Measurements from ENCODE around the gene ITGB5.
A peak's percentile ranks its signal among the peaks of the same experiment; 100 is the strongest.

Gene ITGB5, protein sequence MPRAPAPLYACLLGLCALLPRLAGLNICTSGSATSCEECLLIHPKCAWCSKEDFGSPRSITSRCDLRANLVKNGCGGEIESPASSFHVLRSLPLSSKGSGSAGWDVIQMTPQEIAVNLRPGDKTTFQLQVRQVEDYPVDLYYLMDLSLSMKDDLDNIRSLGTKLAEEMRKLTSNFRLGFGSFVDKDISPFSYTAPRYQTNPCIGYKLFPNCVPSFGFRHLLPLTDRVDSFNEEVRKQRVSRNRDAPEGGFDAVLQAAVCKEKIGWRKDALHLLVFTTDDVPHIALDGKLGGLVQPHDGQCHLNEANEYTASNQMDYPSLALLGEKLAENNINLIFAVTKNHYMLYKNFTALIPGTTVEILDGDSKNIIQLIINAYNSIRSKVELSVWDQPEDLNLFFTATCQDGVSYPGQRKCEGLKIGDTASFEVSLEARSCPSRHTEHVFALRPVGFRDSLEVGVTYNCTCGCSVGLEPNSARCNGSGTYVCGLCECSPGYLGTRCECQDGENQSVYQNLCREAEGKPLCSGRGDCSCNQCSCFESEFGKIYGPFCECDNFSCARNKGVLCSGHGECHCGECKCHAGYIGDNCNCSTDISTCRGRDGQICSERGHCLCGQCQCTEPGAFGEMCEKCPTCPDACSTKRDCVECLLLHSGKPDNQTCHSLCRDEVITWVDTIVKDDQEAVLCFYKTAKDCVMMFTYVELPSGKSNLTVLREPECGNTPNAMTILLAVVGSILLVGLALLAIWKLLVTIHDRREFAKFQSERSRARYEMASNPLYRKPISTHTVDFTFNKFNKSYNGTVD

GRCh38 chr3:124887177-124887931 is at the start of gene ITGB5:
Gene ITGB5 (minus strand): TSS chr3:124887365. CDS start chr3:124887000, 365 bp downstream.
- DNase-seq: peak; percentile 83

DNA sequence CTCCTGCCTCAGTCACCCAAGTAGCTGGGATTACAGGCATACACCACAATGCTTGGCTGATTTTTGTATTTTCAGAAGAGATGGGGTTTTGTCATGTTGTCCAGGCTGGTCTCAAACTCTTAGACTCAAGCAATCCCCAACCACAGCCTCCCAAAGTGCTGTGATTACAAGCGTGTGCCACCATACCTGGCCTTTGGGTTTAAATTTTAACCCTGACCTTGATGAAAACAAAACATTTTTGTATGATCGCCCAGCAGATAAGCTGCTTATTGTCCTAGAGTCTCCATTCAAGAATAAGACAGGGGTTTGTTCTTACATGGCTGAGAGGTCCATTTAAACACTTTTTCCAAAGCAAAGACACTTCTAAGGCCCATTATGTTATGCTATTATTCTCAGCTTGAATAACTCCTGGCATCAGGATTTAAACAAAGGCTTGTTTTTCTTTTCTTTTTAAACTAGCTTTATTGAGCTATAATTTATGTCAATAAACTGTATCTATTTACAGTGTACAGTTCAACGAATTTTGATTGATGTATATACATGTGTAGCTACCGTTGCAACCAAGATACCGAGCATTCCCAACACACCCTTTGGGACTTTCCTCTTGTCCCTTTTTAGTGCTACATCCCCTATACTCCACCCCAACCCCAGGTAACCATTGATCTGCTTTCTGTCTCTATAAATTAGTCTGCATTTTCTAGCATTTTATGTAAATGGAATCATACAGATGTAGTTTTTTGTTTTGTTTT is 48.8 kb upstream of the ITGB5 start:
- DNase-seq: no peak

DNA sequence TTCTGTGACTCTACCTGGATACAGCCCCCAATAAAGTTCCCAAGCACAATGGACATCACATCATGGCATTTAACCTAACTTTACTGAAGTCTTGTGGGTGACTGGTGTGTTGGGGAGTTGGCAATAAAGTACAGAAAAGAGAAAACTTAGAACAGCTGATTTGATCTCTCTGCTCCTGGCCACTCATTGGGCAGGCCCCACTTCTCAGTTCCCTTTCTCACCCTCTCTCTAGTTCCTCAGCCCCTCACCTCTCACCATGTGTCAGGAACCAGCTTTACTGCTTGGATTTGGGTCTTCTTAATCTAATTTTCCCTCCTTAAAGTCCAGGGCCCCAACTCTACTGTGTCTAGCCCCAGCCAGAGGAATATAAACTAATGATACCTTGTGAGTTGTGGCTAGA is 48.1 kb upstream of the ITGB5 start:
- peak; percentile 14 for DNase-seq

DNA sequence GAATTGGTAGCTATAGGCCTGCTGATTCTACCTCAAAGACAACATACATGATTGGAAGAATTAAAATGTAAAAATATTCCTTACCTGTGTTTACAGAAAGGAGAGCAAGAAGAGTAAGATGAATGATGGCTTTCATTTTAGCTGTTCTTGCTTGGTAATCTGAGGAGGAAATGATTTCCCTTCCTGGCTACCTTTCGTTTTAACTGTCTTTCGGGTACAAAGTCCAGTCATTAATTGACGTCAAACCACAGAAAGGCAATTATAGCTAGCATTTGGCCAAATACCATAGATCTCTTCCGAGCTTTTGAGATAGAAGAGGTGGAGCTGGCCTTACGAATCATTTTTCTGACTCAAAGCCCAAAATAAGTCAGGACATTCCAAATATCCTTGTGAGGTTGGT is 47.4 kb upstream of the ITGB5 start, which contains the start of gene MUC13:
Gene MUC13 (minus strand): TSS at position 175 of the 400 bp plus-strand sequence. CDS start 39 bp downstream, at position 136.
- DNase-seq: no peak

DNA sequence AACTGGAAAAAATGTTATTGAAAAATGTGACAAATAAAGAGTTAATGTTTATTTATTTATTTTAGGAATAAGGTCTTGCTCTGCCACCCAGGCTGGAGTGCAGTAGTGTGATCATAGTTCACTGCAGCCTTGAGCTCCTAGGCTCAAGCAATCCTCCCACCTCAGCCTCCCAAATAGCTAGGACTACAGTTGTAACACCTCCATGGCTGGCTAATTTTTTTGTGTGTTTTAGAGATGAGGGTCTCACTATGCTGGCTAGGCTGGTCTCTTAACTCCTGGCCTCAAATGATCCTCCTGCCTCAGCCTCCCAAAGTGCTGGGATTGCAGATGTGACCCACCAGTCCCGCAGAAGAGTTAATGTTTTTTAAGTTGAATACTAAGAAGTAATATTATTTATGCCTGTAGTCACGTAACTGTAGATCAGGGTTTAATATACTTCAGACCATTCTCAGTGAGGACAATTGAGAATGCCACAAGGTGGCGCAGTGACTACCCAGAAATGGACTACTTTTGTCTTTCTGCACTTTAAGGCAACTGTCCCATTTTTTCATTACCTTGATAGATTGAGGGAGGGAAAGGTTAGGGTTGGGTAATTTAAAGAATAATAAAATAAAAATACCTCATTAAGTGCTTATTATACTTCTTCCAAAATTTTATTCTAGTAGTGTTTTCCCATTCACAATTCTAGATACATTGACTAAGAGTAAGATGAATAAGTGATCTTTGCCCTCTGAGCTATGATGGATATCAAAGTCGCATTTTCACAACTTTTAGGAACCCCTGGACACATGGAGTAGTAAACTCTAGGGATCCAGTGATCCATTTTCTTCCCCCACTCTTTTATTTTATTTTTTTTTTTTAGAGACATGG is 41.4 kb upstream of the ITGB5 start:
- peak; percentile 76 for DNase-seq

- DNase-seq: no peak
Measured at GRCh38 chr3:124927574-124928045, 40.4 kb upstream of the ITGB5 start.

DNA sequence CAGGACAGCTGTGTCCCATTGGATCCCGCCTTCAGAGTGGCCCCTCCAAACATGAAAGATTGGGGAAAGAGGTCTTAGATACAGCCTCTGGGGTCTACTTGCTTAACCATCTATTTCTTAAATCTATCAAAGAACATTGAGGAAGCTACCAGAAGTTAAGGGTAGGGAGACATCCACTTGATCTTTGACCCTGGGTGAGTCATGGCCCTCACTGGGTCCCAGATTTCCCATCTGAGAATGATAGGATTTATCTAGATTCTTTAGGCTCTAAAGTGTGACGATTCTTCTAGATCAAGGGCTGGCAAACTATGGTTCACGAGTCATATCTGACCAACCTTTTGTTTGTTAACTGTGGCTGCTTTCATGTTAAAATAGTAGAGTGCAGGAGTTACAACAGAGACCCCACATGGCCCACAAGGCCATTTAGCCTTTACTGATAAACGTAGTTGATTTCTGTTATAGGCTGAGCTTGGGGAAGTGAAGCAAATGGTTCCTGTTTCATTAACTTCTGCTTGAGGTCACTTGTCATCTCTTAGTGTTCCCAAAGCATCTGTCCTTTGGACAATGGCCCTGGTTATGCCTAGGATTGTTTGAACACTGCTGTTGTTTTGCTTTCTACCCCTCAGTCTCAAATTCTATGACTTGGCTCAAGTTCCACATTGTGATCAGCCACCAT is 39.4 kb upstream of the ITGB5 start:
- no peak for DNase-seq

- DNase-seq: no peak
Measured at GRCh38 chr3:124924741-124925140, 37.6 kb upstream of the ITGB5 start.

DNA sequence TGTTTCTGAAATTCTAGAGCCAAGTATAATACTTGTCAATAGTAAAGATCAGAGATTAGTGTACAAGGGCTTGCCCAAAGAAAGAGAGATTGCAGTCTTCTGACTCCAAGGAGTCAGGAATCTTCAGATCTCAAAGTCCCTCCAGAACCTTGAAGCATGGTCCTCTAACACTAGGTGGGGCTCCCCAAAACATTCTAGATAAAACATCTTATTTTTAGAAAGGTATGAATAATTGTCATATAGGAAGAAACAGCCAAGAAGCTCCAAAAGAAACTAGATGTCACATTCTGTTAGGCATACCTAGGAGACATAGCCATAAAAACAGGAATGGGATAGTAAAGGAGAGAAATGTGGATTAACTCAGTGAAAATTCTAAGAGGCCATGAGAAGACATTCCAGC is 36.7 kb upstream of the ITGB5 start:
- no peak for DNase-seq

DNA sequence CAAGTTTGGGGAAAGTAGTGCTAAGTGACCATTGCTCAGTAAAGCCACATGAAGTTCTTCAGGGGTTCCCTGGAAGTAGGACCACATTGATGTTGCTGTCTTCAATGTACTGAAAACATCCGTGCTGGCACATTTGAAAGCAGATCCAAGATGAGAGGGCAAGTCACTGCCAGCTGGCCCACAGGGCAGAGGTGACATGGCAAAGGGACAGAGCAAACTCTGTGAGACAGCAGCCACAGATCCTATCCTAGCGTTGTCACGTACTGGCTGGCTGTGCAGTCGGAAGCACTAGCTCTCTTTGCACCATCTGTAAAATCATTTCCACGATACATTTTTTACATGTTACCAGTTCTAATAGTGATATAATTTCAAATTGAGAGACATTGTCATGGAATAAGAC is 33.6 kb upstream of the ITGB5 start:
- no peak for DNase-seq

- DNase-seq: no peak
Measured at GRCh38 chr3:124919756-124920155, 32.6 kb upstream of the ITGB5 start.

GRCh38 chr3:124918524-124918923 is 31.4 kb upstream of the ITGB5 start:
- no peak for DNase-seq

DNA sequence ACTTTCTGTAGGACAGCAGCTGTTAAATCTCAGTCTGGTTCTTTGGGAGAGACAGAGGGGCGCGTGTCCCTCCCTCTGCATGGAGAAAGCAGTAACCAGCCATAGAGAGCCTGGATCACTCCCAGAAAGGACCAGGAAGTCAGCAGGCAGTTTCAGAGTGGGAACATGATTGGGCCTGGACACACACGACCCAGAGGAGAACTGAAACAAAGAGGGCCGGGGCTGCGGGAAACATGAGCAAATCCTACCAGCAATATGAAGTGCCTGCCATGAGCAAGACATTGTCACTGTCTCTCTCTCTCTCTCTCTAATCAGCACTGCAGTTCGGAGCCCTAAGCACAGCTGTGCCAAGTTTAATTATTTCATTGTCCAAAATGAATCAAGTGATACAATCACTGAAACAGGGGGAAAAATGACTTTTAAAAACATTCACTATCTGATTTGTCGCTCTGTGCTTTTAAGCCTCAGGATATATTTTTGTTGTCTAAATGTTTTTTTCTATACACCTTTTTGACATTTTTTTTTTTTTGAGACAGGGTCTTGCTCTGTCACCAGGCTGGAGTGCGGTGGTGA is 29.8 kb upstream of the ITGB5 start:
- no peak for DNase-seq

GRCh38 chr3:124915254-124915653 is 28.1 kb upstream of the ITGB5 start:
- no peak for DNase-seq

- DNase-seq: no peak
Measured at GRCh38 chr3:124907957-124908356, 20.8 kb upstream of the ITGB5 start.

DNA sequence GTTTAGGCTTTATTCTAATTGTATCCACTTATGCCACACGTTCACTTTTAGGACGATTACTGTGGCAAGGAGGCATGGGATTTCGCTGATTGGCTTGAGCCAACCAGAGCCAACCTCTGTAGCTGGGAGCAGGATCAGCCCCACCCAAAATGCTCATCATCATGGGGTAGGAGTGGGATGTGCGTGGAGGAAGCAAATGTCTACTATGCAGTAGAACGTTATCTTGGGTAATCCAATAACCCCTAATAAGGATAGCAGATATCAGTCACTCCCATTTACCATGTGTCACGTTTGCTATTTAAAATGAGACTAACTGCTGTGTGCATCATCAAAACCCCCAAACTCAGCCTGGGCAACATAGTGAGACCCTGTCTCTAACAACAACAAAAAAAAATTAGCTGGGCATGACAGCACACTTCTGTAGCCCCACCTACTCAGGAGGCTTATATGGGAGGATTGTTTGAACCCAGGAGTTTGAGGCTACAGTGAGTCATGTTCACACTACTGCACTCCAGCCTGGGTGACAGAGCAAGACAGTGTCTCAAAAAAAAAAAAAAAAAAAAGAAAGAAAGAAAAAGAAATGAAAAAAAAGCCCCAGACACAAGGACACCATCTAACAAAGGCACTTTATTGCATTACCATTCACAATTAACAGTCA is 17.8 kb upstream of the ITGB5 start:
- no peak for DNase-seq

- DNase-seq: no peak
Measured at GRCh38 chr3:124903896-124904834, 17.0 kb upstream of the ITGB5 start.

DNA sequence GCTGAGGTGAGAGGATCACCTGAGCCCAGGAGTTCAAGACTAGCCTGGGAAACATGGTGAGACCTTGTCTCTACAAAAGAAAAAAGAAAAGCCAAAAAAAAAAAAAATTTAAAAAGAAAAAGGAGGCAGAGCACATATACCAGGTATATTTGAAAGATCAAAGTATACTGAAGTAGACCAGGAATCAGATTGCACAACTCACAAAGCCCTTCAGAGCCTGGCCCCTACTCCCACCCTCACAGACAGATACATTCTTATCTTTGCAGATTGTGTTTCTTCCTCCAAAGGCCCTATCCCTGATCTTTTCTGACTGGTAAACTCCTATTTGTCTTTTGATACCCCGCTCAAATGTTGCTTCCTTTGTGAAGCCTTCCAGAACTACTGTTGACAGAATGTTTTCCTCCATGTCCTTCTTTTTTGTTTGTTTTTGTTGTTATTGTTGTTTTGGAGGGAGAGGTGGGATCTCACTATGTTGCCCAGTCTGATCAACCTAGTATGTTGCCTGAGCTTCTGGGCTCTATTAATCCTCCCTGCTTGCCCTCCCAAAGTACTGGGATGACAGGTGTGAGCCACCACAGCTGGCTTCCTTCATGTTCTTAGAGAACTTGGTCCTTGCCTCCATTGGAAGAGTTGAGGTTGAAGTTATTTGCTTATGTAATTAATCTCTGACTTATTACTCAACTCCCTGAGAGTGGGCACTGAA is 9.8 kb upstream of the ITGB5 start:
- no peak for DNase-seq
